ENCODE data around the gene EXD2. TPM values are rescaled to one million over a fixed set of nuclear protein-coding genes. Genes with fewer than 3 reads are reported as not detected.
"Not testable (repeated sequence)": the region's sequence is repeated elsewhere in the genome, so short reads cannot be mapped to it uniquely, and the experiment has no call there.

EXD2 gene
- total RNA-seq, 1 experiment from 2014 or later = 26.2 TPM

DNA sequence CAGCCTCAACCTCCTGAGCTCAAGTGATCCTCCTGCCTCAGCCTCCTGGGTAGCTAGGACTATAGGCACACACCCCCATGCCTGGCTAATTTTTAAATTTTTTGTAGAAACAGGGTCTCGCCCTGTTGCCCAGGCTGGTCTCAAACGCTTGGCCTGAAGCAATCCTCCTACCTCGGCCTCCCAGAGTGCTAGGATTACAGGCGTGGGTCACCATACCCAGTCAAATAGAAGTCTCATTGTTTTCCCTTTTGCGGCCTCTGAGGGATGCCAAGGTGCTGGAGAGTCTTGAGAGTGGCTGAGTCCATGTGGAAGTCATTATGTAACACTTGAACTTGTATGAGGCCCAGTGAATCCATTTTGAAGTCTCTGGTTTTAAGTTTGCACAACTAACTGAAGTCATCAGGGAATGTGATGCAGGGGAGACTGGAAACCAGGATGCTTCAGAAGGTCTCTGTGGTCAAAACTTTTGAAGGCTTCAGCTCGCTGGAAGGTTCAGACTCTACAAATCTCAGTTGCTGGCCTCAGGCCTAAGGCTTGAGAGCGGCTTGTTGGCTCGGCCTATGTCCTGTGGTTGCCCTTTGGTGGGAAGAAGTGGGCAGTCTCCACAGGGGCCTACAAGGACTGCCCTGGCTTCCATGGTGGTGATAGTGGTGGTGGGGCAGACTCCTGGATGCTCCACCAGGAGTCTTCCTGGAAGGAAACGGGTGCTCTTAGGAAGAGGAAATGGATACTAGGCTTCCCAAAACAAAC, 97.8 kb downstream of the EXD2 start (continued):
- TF ChIP-seq, protein P1, sequence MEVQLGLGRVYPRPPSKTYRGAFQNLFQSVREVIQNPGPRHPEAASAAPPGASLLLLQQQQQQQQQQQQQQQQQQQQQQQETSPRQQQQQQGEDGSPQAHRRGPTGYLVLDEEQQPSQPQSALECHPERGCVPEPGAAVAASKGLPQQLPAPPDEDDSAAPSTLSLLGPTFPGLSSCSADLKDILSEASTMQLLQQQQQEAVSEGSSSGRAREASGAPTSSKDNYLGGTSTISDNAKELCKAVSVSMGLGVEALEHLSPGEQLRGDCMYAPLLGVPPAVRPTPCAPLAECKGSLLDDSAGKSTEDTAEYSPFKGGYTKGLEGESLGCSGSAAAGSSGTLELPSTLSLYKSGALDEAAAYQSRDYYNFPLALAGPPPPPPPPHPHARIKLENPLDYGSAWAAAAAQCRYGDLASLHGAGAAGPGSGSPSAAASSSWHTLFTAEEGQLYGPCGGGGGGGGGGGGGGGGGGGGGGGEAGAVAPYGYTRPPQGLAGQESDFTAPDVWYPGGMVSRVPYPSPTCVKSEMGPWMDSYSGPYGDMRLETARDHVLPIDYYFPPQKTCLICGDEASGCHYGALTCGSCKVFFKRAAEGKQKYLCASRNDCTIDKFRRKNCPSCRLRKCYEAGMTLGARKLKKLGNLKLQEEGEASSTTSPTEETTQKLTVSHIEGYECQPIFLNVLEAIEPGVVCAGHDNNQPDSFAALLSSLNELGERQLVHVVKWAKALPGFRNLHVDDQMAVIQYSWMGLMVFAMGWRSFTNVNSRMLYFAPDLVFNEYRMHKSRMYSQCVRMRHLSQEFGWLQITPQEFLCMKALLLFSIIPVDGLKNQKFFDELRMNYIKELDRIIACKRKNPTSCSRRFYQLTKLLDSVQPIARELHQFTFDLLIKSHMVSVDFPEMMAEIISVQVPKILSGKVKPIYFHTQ (CRISPR knock-in tag; IDR thresholded peaks at IDR 0.05) = no peak
- TF ChIP-seq SP1 (CRISPR knock-in tag; conservative IDR thresholded peaks at IDR 0.05) (no peak), ATF1 (CRISPR knock-in tag; IDR thresholded peaks at IDR 0.05) (no peak), IRF2 (CRISPR knock-in tag; IDR thresholded peaks at IDR 0.05; ENCODE audit: borderline replicate concordance, low read depth) (no peak), TEAD4 (CRISPR knock-in tag; IDR thresholded peaks at IDR 0.05) (no peak), NR3C1 (CRISPR knock-in tag; conservative IDR thresholded peaks at IDR 0.05; ENCODE audit: low read depth) (no peak), ESRRA (CRISPR knock-in tag; IDR thresholded peaks at IDR 0.05; ENCODE audit: borderline replicate concordance) (no peak)
- TF ChIP-seq, protein P2, sequence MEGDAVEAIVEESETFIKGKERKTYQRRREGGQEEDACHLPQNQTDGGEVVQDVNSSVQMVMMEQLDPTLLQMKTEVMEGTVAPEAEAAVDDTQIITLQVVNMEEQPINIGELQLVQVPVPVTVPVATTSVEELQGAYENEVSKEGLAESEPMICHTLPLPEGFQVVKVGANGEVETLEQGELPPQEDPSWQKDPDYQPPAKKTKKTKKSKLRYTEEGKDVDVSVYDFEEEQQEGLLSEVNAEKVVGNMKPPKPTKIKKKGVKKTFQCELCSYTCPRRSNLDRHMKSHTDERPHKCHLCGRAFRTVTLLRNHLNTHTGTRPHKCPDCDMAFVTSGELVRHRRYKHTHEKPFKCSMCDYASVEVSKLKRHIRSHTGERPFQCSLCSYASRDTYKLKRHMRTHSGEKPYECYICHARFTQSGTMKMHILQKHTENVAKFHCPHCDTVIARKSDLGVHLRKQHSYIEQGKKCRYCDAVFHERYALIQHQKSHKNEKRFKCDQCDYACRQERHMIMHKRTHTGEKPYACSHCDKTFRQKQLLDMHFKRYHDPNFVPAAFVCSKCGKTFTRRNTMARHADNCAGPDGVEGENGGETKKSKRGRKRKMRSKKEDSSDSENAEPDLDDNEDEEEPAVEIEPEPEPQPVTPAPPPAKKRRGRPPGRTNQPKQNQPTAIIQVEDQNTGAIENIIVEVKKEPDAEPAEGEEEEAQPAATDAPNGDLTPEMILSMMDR (IDR thresholded peaks at IDR 0.05) = no peak
- TF ChIP-seq, protein P3, sequence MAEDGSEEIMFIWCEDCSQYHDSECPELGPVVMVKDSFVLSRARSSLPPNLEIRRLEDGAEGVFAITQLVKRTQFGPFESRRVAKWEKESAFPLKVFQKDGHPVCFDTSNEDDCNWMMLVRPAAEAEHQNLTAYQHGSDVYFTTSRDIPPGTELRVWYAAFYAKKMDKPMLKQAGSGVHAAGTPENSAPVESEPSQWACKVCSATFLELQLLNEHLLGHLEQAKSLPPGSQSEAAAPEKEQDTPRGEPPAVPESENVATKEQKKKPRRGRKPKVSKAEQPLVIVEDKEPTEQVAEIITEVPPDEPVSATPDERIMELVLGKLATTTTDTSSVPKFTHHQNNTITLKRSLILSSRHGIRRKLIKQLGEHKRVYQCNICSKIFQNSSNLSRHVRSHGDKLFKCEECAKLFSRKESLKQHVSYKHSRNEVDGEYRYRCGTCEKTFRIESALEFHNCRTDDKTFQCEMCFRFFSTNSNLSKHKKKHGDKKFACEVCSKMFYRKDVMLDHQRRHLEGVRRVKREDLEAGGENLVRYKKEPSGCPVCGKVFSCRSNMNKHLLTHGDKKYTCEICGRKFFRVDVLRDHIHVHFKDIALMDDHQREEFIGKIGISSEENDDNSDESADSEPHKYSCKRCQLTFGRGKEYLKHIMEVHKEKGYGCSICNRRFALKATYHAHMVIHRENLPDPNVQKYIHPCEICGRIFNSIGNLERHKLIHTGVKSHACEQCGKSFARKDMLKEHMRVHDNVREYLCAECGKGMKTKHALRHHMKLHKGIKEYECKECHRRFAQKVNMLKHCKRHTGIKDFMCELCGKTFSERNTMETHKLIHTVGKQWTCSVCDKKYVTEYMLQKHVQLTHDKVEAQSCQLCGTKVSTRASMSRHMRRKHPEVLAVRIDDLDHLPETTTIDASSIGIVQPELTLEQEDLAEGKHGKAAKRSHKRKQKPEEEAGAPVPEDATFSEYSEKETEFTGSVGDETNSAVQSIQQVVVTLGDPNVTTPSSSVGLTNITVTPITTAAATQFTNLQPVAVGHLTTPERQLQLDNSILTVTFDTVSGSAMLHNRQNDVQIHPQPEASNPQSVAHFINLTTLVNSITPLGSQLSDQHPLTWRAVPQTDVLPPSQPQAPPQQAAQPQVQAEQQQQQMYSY (CRISPR knock-in tag; IDR thresholded peaks at IDR 0.05) = no peak
- TF ChIP-seq, protein P4, sequence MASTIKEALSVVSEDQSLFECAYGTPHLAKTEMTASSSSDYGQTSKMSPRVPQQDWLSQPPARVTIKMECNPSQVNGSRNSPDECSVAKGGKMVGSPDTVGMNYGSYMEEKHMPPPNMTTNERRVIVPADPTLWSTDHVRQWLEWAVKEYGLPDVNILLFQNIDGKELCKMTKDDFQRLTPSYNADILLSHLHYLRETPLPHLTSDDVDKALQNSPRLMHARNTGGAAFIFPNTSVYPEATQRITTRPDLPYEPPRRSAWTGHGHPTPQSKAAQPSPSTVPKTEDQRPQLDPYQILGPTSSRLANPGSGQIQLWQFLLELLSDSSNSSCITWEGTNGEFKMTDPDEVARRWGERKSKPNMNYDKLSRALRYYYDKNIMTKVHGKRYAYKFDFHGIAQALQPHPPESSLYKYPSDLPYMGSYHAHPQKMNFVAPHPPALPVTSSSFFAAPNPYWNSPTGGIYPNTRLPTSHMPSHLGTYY (CRISPR knock-in tag; IDR thresholded peaks at IDR 0.05) = no peak

DNA sequence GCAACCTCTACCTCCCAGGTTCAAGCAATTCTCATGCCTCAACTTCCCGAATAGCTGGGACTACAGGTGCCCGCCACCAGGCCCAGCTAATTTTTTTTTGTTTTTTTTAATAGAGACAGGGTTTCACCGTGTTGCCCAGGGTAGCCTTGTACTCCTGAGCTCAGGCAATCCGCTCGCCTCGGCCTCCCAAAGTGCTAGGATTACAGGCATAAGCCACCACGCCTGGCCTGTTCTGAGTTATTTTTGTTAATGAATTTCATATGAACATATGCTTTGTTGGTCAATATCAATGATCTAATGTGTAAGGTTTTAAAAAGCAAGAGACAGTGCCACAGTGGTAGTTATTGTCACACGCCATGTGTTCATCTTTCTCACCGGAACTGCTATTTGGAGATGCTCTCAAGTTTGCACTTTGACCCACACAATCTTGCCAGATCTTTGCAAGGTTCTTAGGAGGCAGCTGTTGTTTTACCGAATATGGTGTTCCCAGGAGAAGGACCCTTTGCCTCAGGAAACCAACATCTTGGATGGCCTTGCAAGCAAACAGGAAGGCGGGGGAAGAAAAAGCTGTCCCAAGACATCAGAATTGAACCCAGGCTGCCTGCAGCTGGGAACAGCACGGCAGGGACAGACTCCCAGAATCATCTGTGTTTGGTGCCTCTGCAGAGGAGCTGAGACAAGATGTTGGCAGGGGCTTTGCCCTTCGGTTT, 98.7 kb downstream of the EXD2 start:
- peaks cover 8% of the 10 kb centered on the region for H3K4me1 Mint-ChIP-seq
- H3K36me3 Mint-ChIP-seq = no peaks in the 10 kb centered on the region
- no peak overlapping the region for H3K27ac Mint-ChIP-seq
- H3K4me3 Mint-ChIP-seq = no peak overlapping the region
- H3K9me3 Mint-ChIP-seq = no peaks in the 10 kb centered on the region
- no peak for ATAC-seq
- no peak for DNase-seq (ENCODE audit: low spot score)
- ChIA-PET POLR2A (no interaction called here), CTCF (interaction anchor here (0.6 to 1.0 kb wide), 5 partner anchors 8 to 43 kb away, joined by 3 to 4 read pairs (median 3); no protein-coding TSS in a partner anchor)
- no peaks in the 10 kb centered on the region for H3K27me3 Mint-ChIP-seq (ENCODE audit: low read depth)
- TF ChIP-seq GABPB1 (CRISPR knock-in tag; IDR thresholded peaks at IDR 0.05) = no peak

DNA sequence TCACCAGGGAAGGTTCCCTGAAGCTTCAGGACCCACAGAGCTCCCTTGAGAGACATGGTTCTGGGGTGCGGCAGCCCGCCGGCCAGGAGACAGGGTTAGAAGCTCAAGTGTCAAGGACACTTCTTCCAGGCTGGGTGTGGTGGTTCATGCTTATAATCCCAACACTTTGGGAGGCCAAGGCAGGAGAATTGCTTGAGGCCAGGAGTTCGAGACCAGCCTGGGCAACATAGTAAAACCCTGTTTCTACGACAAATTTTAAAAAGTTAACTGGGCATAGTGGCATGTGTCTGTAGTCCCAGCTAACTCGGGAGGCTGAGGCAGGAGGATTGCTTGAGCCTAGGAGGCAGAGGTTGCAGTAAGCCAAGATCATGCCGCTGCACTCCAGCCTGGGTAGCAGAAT, 99.6 kb downstream of the EXD2 start:
- H3K4me1 Mint-ChIP-seq; POLR2A ChIA-PET; H3K4me3 Mint-ChIP-seq; ATAC-seq; H3K36me3 Mint-ChIP-seq; H3K27me3 Mint-ChIP-seq (ENCODE audit: low read depth); H3K9me3 Mint-ChIP-seq; DNase-seq (ENCODE audit: low spot score); H3K27ac Mint-ChIP-seq: not testable (repeated sequence)
- CTCF ChIA-PET = interaction anchor here (0.6 to 1.0 kb wide), 4 partner anchors 9 to 42 kb away, joined by 3 to 4 read pairs (median 4); no protein-coding TSS in a partner anchor
